ENCODE measurements around the gene XRCC3. TPM values are rescaled to one million over a fixed set of nuclear protein-coding genes. Genes with fewer than 3 reads are reported as not detected.
A peak's percentile ranks its signal among the peaks of the same experiment; 100 is the strongest.

Gene XRCC3
- total RNA-seq, 4 donors from 2014 or later = 7.5 to 20.5 (median 19.5) TPM

GRCh38 chr14:103742499-103743255, 27.4 kb upstream of the XRCC3 start:
- DNase-seq (ENCODE audit: low spot score in 2 of 2) = peak in 1 of 2 donors; percentile 66
- H3K4me1 ChIP-seq = peaks cover 5% of the 10 kb centered on the region
- H3K9me3 ChIP-seq = no peaks in the 10 kb centered on the region
- TF ChIP-seq POLR2A (IDR thresholded peaks at IDR 0.05) (no peak), EP300 (IDR thresholded peaks at IDR 0.05) (no peak), CTCF (IDR thresholded peaks at IDR 0.05) (no peak), POLR2AphosphoS5 (IDR thresholded peaks at IDR 0.05) (no peak)
- 89% methylated on average over 11 of the region's 14 CpGs for WGBS
- no peak overlapping the region for H3K27ac ChIP-seq
- peaks cover 55% of the 10 kb centered on the region for H3K36me3 ChIP-seq
- H3K4me3 ChIP-seq = no peak overlapping the region
- H3K27me3 ChIP-seq = no peaks in the 10 kb centered on the region

GRCh38 chr14:103741876-103742275, 26.6 kb upstream of the XRCC3 start:
- Histone ChIP-seq H3K9me3 (no peaks in the 10 kb centered on the region), H3K4me1 (peaks cover 12% of the 10 kb centered on the region), H3K36me3 (peaks cover 55% of the 10 kb centered on the region), H3K27me3 (no peaks in the 10 kb centered on the region), H3K4me3 (no peak overlapping the region), H3K27ac (no peak overlapping the region)
- WGBS = 85% methylated on average over 7 of the region's 9 CpGs
- no peak for TF ChIP-seq POLR2A (IDR thresholded peaks at IDR 0.05)
- TF ChIP-seq CTCF (IDR thresholded peaks at IDR 0.05) = no peak
- TF ChIP-seq EP300 (IDR thresholded peaks at IDR 0.05) = no peak
- TF ChIP-seq POLR2AphosphoS5 (IDR thresholded peaks at IDR 0.05) = no peak
- peak in 1 of 2 donors; percentile 72 for DNase-seq (ENCODE audit: low spot score in 2 of 2)

GRCh38 chr14:103740991-103741689, 25.9 kb upstream of the XRCC3 start:
- TF ChIP-seq POLR2AphosphoS5 (IDR thresholded peaks at IDR 0.05) (no peak), POLR2A (IDR thresholded peaks at IDR 0.05) (no peak), CTCF (IDR thresholded peaks at IDR 0.05) (no peak), EP300 (IDR thresholded peaks at IDR 0.05) (no peak)
- Histone ChIP-seq H3K27ac (no peak overlapping the region), H3K4me1 (peaks cover 18% of the 10 kb centered on the region), H3K4me3 (no peak overlapping the region), H3K27me3 (no peaks in the 10 kb centered on the region), H3K36me3 (peaks cover 52% of the 10 kb centered on the region), H3K9me3 (no peaks in the 10 kb centered on the region)
- WGBS = 84% methylated on average over 14 of the region's 14 CpGs
- peak in 1 of 2 donors; percentile 58 for DNase-seq (ENCODE audit: low spot score in 2 of 2)

- H3K4me1 ChIP-seq = peaks cover 30% of the 10 kb centered on the region
- H3K36me3 ChIP-seq = peaks cover 40% of the 10 kb centered on the region
- H3K27ac ChIP-seq = no peak overlapping the region
- H3K4me3 ChIP-seq = no peak overlapping the region
- no peaks in the 10 kb centered on the region for H3K9me3 ChIP-seq
- no peaks in the 10 kb centered on the region for H3K27me3 ChIP-seq
- TF ChIP-seq CTCF (IDR thresholded peaks at IDR 0.05) = no peak
- no peak for TF ChIP-seq POLR2AphosphoS5 (IDR thresholded peaks at IDR 0.05)
- TF ChIP-seq EP300 (IDR thresholded peaks at IDR 0.05) = no peak
- no peak for TF ChIP-seq POLR2A (IDR thresholded peaks at IDR 0.05)
- WGBS = 89% methylated on average over 24 of the region's 30 CpGs
- DNase-seq (ENCODE audit: low spot score in 2 of 2) = peak in 1 of 2 donors; percentile 72
Measured at GRCh38 chr14:103739793-103740501, 24.7 kb upstream of the XRCC3 start.

- no peak for DNase-seq (ENCODE audit: low spot score in 2 of 2)
- Histone ChIP-seq H3K4me1 (peaks cover 33% of the 10 kb centered on the region), H3K27ac (no peak overlapping the region), H3K27me3 (no peaks in the 10 kb centered on the region), H3K4me3 (no peak overlapping the region), H3K36me3 (peaks cover 37% of the 10 kb centered on the region), H3K9me3 (no peaks in the 10 kb centered on the region)
- no peak for TF ChIP-seq EP300 (IDR thresholded peaks at IDR 0.05)
- no peak for TF ChIP-seq CTCF (IDR thresholded peaks at IDR 0.05)
- TF ChIP-seq POLR2A (IDR thresholded peaks at IDR 0.05) = no peak
- no peak for TF ChIP-seq POLR2AphosphoS5 (IDR thresholded peaks at IDR 0.05)
- WGBS = 89% methylated on average over 4 of the region's 6 CpGs
Measured at GRCh38 chr14:103739466-103739792, 24.2 kb upstream of the XRCC3 start.
